Cardiac septum (tissue), 1 donor: Measurements from ENCODE around the gene ABHD16B. TPM values are rescaled to one million over a fixed set of nuclear protein-coding genes. Genes with fewer than 3 reads are reported as not detected.

Experiments
- DNase-seq: peaks from one replicate; pipeline ENCODE4 v3.0.0-alpha.2; 2020; ENCODE audit warnings: low spot score
- intact Hi-C: fragments of 100-400 bp; cut with DNase I; formaldehyde crosslinking; loops from one replicate; pipeline ENCODE4 v1.14.0; 2022
- total RNA-seq: library from RNA; stranded (reverse); fragmentation: NEBNext Ultra II Directional; extraction: Animal tissue kit (Norgen Biotek cat#: 25700); gene quantifications from one replicate; pipeline ENCODE4 v1.2.1, GENCODE V29; 2021
- donor health status: DM: no; HTN: no; CAD: no.

ABHD16B gene
- total RNA-seq, 1 donor from 2014 or later: not detected

- DNase-seq: no peak
- intact Hi-C loops: no loop called here
These were observed 28.2 kb downstream of the ABHD16B start for GRCh38 chr20:63889241-63890200.

DNA sequence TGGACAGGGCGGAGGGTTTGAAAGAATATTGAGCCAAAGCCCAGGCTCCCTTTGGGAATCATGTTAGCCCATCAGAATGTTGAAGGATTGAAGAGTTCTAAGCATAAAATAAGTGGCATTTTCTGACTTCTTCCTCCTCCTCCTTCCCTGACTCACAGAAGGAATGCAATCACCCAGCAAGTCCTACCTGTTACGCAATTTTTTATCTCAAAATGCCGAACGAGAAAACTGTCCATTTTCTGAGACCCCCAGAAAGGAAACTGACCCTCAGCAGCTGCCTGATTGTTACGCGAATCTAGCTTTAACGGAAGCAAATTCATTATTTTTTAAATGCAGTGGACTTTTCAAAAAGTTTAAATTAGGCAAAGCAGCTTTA is 28.9 kb downstream of the ABHD16B start:
- intact Hi-C loops: no loop called here
- no peak for DNase-seq

GRCh38 chr20:63890616-63891015 is 29.3 kb downstream of the ABHD16B start:
- intact Hi-C loops: no loop called here
- no peak for DNase-seq

DNA sequence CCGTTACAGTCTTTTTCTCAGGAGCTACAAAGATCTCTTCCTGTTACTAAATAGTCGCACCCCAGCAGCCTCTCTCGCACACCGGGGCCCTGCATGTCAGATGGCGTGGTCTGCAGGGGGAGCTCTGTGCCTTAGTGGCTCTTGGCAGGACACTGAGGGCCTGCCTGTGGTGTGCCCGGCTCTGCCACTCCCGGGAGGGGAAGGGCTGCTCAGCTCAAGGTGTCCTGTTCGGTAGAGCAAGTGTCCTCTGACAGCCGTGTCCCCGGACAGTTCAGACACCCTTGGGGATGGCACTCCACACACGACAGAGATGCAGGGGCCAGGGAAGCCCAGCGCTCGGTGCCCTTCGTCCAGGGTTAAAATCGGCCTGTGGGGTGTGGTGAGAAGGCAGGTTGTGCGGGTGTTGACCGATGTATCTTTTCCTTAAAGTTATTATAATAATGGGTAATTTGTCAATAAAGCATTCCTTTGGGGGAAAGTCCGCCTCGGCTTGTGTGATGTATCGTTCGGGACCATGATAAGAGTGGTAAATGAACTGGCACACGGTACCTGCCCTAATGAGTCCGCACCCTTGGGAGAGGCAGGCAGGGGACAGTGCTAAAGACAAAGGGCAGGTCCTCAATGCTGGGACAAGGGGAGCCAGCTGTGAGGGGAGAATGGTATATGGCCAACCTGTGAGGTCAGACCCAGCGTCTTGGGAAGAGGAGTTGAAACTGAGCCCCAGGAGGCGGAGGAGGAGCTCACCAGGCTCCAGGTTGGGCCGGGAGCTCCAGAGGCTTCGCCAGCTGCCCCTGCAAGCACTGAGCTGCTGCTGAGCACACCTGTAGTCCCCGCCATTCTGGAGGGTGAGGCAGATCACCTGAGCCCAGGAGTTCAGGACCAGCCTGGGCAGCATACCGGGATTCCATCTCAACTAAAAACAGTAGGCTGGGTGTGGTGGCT is 30.0 kb downstream of the ABHD16B start:
- intact Hi-C loops: no loop called here
- no peak for DNase-seq

- intact Hi-C loops: no loop called here
- no peak for DNase-seq
These were observed 31.1 kb downstream of the ABHD16B start for GRCh38 chr20:63892402-63892801.

- intact Hi-C loops: no loop called here
- DNase-seq: no peak
These were observed 32.7 kb downstream of the ABHD16B start for GRCh38 chr20:63893999-63894357.

DNA sequence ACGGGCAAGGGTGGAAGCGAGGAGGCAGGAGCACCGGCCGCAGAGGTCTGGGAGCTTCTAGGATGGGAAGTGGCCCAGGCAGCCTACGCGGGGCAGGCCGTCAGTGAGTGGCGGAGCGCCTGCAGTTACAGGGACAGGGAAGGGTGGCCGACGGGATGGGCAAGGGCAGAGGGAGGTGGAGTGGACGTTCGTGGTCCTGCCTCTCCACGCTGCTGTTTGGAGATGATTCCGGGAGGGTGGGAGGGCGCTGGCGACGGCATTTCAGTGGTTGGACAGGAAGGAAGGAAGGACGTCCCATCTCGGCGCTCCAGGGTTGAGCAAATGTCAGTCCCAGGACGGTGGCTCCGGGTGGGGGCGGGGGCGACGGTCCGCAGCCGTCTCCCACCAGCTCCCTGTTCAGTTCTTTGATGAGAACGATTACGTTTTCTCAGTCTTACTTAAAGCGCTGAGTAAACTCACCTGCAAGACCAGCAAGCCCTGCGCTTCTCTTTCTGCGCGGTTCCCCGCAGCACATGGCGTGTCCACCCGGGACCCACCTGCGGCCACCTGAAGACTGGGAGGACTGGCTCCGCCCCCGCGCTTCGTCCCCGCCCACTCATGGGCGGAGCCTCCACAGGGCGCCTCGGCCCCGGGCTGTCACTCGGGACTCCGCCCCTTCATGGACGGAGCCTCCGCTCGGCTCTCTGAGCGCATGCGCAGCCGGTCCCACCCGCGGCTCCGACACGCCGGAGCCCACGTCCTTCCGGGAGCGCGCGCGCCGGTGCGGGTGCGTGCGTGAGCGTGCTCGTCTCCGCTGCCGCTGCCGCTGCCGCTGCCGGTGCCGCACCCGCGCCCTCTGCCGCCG is 33.3 kb downstream of the ABHD16B start, which contains the start of gene DNAJC5:
TSS of gene DNAJC5 (plus strand) at position 769 of the 844 bp plus-strand sequence. CDS start 33,220 bp downstream, outside the sequence.
- DNase-seq: peak; percentile 98
- intact Hi-C loops: no loop called here

GRCh38 chr20:63895202-63895951 is 34.1 kb downstream of the ABHD16B start:
- DNase-seq: no peak
- intact Hi-C loops: no loop called here

DNA sequence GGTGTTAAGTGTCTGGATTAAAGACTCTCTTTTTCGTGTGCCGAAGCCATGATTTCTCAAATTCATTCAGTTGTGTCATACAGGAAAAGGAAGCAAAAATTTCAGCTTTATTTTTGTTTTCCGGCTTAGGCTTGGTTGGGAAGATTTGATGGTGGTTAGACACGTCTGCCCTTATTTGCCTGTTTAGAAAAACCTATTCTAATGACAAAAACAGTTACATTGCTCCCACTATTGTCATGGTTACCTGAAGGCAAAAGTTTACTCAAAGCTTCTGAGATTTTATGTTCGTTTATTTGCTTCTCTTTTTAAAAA is 34.6 kb downstream of the ABHD16B start:
- intact Hi-C loops: no loop called here
- DNase-seq: no peak

DNA sequence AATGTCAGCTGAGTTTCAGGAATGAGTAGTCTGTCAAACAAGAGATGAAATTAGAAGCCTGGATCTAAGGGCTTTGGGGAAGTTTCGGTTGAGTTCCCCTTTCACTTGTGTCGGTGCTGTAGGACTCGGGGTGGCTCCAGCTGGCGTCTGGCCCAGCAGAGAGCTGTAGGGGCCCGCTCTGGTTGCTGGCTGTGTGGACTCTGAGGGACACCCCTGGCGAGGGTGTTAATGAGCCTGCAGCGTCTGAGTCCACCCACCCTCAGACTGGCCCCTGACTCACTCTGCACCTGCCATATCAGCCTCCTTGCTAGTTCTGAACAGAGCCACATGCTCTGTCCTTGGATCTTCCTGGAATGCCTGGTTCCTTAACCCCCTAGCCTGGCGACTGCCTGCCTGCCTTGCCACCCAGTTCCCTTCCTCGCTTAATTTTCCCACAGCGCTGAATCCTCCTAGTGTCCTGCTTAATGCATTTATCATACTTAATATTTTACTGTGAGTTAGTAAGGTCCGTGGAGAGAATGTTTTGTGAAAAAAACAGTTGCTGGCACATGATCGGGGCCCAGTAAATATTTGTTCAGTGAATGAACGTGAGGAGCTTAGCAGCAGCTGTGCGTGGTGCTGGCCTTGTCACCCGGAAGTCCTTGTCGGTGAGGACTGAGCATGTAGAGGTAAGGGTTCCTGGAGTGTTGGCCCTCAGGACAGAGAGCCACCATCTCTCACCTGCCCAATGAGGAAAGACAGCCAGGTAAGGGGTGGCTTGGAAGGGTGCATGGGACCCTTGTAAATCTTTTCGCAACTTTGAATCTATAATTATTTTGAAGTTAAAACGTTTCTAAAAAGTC is 35.2 kb downstream of the ABHD16B start:
- intact Hi-C loops: no loop called here

DNA sequence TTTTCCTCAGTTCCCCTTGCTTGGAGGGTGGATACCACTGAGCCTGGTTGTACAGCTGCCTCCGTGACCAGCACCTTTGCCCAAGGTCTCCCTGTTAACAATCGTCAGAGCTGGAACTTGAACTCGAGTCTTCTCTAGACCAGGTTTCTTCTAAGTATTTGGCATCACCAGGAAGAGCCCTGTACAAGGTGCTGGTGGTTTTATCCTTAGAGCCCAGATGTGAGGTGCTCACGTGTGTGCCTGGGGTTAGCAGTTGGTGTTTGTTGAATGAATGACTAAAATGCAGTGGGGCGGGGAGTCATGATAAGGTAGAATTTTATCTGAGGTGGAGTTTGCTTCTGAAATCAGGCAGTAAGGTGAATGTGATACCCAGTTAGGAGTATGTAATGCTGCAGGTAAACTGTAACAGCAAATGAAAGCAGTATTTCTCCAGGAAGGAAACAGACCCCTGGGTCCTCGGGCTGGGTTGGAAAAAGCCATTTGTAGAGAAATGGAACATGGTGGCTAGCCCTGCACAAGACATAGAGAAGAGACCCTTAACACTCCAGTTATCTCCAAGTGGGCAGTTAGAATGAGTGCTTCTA is 36.8 kb downstream of the ABHD16B start:
- no peak for DNase-seq
- intact Hi-C loops: no loop called here

More for the DNA sequence above, 35.2 kb downstream of the ABHD16B start:
- DNase-seq: peak; percentile 81

- no peak for DNase-seq
- intact Hi-C loops: no loop called here
These were observed 37.7 kb downstream of the ABHD16B start for GRCh38 chr20:63898882-63899558.

- intact Hi-C loops: no loop called here
- no peak for DNase-seq
These were observed 39.1 kb downstream of the ABHD16B start for GRCh38 chr20:63900413-63900812.

- no peak for DNase-seq
- intact Hi-C loops: no loop called here
These were observed 42.7 kb downstream of the ABHD16B start for GRCh38 chr20:63903796-63904561.

DNA sequence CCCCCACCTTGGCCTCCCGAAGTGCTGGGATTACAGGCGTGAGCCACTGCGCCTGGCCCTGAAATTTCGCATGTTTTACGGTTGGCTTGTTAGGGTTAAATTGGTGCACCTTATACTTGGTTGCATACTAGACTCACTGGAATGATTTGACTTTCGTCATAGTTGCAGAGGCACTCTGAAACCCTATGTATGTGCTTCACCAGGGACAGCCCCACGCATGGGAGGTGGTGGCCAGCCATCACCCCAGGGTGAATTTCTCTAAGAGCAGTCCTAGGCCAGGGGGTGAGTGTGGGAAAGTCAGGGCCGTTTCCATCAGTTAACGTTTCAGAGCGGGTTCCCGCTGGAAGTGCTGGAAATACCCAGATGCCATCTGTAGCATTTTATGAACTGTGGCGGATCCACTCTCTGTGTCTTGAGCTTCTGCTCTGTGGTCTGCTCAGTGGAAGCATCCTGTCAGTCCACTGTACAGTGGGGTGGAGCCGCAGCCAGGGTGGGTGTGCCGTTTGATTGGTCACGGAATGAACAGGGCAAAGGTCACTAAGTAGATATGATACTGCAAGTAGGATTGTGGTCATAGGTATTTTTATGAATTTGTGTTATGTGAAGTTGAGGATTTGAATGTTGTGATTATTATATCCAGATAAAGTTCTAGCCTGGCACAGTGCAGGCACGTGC is 46.8 kb downstream of the ABHD16B start:
- no peak for DNase-seq
- intact Hi-C loops: loop anchor here (2.0 kb wide), 1 partner anchor 65 kb away; no protein-coding TSS in a partner anchor

GRCh38 chr20:63911176-63911575 is 49.9 kb downstream of the ABHD16B start:
- intact Hi-C loops: no loop called here
- DNase-seq: no peak
